ENCODE measurements around the gene SMIM5.
"Not testable (repeated sequence)": the region's sequence is repeated elsewhere in the genome, so short reads cannot be mapped to it uniquely, and the experiment has no call there.

SMIM5 gene

GRCh38 chr17:75632863-75633485, at the start of gene SMIM5:
SMIM5 (plus strand) TSS chr17:75633434; CDS start chr17:75640202, 6,768 bp downstream.
- in situ Hi-C loops (cut with MboI; ENCODE audit: low sequenced_read_pairs), result no loop called here

- in situ Hi-C loops (cut with MboI; ENCODE audit: low sequenced_read_pairs), result no loop called here
Observed at GRCh38 chr17:75584849-75585175, 48.4 kb upstream of the SMIM5 start.

GRCh38 chr17:75587675-75588595, 45.3 kb upstream of the SMIM5 start, which contains the start of gene MYO15B:
MYO15B (plus strand) TSS chr17:75587800; CDS start chr17:75588058, 258 bp downstream.
- in situ Hi-C loops (cut with MboI; ENCODE audit: low sequenced_read_pairs), result no loop called here

- in situ Hi-C loops (cut with MboI; ENCODE audit: low sequenced_read_pairs), result no loop called here
Observed at GRCh38 chr17:75588596-75589011, 44.6 kb upstream of the SMIM5 start.

GRCh38 chr17:75589012-75589918, 44.0 kb upstream of the SMIM5 start:
- in situ Hi-C loops (cut with MboI; ENCODE audit: low sequenced_read_pairs), result no loop called here

GRCh38 chr17:75589919-75590303, 43.3 kb upstream of the SMIM5 start:
- in situ Hi-C loops (cut with MboI; ENCODE audit: low sequenced_read_pairs), result no loop called here

- in situ Hi-C loops (cut with MboI; ENCODE audit: low sequenced_read_pairs), result no loop called here
Observed at GRCh38 chr17:75590314-75590761, 42.9 kb upstream of the SMIM5 start.

GRCh38 chr17:75590849-75591721, 42.1 kb upstream of the SMIM5 start:
- in situ Hi-C loops (cut with MboI; ENCODE audit: low sequenced_read_pairs), result no loop called here

- in situ Hi-C loops (cut with MboI; ENCODE audit: low sequenced_read_pairs), result no loop called here
Observed at GRCh38 chr17:75591722-75592302, 41.4 kb upstream of the SMIM5 start.

GRCh38 chr17:75592348-75593020, 40.8 kb upstream of the SMIM5 start:
- in situ Hi-C loops (cut with MboI; ENCODE audit: low sequenced_read_pairs), result no loop called here

GRCh38 chr17:75593430-75593829, 39.8 kb upstream of the SMIM5 start:
- in situ Hi-C loops (cut with MboI; ENCODE audit: low sequenced_read_pairs), result not testable (repeated sequence)

GRCh38 chr17:75594499-75595283, 38.5 kb upstream of the SMIM5 start:
- in situ Hi-C loops (cut with MboI; ENCODE audit: low sequenced_read_pairs), result no loop called here

- in situ Hi-C loops (cut with MboI; ENCODE audit: low sequenced_read_pairs), result no loop called here
Observed at GRCh38 chr17:75595284-75595919, 37.8 kb upstream of the SMIM5 start.

GRCh38 chr17:75595920-75596313, 37.3 kb upstream of the SMIM5 start:
- in situ Hi-C loops (cut with MboI; ENCODE audit: low sequenced_read_pairs), result no loop called here

GRCh38 chr17:75596320-75597087, 36.7 kb upstream of the SMIM5 start:
- in situ Hi-C loops (cut with MboI; ENCODE audit: low sequenced_read_pairs), result no loop called here

GRCh38 chr17:75601057-75601987, 31.9 kb upstream of the SMIM5 start:
- in situ Hi-C loops (cut with MboI; ENCODE audit: low sequenced_read_pairs), result no loop called here
